GM18508 (cell line): Measurements from ENCODE around the gene FKBP1A.
"Not testable (repeated sequence)": the region's sequence is repeated elsewhere in the genome, so short reads cannot be mapped to it uniquely, and the experiment has no call there.

Experiments used
- ATAC-seq: cut with Tn5 transposase; IDR thresholded peaks from one replicate; pipeline ENCODE4 v1.9.1; 2021; ENCODE audit warnings: moderate number of reproducible peaks; ENCODE audit not compliant: insufficient read depth, unreplicated experiment

The FKBP1A gene

DNA sequence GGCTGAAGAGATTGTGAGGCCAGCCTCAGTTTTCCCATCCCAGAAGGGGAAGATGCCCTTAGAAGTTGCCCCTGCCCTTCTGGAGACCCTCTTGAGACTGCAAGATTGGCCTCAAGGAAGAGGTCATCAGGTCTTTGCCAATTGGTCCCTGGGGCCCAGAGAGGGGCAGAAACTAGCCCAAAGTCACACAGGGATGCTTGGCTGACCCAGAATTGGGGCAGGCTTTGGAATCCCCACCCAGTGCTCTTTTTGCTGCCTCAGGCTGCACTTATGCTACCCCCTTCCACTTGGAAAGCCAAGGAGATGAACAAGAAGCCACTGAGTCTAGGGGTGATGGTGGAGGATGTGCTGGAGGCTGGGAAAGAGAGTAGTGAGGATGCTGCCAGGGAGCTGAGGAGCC, 24.9 kb upstream of the FKBP1A start:
- ATAC-seq = no peak

DNA sequence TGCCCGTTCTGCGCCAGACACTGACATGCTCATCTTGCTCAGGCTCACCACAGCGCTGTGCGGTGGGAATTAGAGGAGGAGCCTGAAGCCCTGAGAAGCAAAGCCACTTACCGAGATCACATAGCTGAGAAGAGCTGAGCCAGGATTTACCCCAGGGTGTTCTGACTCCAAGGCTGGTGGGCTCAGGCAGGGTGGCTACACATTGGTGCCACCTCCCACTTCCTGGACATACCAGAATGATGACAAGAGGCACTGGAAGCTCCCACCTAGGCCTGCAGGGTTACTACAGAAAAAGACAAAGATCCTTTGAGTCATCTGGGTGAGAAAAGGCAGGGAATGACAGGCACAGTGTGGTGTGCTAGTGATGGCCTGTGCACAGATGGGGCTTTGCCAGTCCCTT, 24.4 kb upstream of the FKBP1A start:
- no peak for ATAC-seq

DNA sequence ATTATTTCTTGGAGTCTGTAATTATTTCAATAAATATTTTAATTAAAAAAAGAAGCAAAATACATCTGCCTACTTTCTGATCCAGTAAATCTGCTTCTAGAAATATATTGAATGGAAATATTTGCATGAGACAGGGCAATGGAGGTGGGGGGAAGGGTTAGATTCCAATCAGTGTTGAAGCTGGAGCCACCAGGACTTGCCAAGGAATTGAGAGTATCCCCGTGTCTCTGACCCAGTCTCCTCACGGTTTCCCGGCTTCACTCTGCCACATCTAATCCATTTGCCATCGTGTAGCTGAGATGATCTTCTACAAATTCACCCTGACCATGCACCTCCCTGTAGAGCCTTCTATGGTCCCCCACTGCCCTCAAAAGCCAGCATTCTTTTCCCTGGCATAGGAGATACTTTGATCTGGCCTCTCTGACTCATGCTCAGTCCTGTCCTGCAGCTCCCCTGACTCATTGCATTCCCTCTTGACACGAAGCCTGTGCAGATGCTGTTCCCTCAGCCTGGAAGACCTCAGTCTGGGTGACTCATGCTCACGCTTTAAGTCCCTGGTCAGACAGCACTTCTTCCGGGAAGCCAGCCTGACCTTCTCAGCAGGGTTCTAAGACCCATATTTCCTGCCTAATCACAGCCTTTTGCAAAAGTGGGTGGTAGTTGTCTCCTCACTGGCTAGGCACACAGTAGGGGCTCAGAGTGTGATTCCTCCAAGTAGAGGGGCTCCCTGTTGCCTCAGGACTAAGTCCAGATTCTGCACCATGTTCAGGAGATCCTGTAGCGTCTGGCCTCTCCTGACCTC, 23.0 kb upstream of the FKBP1A start:
- ATAC-seq = no peak

DNA sequence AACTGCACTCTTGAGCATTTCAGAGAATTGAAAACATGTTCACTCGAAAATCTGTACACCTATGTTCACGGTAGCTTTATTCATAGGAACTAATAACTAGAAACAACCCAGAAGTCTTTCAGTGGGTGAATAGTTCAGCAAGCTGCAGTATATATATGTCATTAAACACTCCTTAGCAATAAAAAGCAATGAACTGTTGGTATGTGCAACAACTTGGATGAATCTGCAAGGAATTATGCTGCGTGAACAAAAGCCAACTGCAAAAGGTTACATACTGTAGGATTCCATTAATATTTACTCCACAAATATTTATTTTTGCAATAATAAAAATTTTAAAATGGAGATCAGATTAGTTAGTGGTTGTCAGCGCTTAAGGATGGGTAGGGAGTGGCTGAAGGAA, 22.1 kb upstream of the FKBP1A start:
- no peak for ATAC-seq

DNA sequence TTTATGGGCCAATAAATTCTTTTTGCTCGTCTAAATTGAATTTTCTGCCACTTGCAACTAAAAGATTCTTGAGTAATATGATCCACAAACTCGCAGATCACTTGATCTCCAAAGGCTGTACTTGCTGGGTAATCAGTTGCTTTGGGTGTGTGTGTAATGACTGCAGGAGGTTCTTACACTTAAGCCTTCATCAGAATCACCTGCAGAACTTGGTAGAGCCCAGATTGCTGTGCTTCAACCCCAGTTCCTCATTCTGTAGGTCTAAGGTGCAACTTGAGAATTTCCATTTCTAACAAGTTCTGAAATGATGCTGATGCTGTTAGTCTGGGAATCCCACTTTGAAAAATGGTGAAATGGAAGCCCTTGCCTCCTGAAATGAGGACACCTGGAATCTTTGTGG, 12.9 kb upstream of the FKBP1A start:
- no peak for ATAC-seq

DNA sequence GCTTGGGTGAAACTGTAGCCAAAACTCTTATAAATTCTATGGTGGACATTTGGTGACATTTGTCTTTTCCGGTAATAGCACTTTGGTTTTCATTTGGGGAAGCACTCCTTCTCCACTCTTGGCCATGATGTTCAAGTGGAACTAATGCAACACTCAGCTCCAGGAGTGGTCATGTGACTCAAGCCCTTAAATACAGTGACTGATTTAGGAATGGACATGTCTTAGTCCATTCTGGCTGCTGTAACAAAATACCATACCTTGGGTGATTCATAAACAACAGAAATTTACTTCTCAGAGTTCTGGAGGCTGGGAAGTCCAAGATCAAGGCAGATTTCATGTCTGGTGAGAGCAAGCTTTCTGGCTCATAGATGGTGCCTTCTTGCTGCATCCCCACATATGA, 10.8 kb upstream of the FKBP1A start:
- no peak for ATAC-seq

DNA sequence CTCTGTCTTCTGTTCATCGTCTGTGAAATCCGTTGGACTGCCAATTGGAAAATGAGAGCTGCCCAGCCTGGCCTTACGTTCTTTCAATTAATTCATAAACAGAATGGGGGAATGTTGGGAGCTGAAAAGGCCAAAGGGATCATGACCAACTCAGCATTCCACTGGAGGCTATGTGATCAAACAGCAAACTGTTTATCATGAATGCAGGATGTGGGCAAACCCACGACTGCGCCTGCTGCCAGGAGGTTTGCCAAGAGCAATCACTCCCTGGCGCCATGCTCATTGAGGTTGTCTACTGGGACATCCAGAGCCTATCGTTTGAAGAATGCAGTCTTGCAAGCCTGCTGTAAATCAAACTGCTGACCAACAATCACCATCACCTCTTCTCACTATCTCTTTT, 9.3 kb upstream of the FKBP1A start:
- ATAC-seq = no peak

DNA sequence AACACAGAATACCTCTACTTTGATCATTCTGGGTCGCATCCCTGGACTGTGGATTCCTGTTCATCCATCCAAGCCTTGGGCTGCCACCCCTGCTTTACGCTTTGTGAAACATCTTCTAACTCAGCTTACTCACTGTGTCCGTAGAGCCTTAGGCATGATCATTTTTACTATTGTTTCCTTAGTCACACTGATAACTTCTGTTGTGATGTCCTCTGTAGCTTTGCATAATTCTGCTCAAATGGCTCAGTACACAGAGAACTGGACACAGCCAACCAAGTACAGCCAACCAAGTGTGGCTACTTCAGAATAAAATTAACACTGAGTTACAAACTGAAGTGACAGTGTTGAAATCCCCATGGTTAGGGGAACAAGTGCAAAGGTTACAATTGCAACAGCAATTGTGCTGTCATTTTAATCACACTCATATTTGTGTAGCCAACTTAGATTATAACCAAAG, 8.6 kb upstream of the FKBP1A start:
- ATAC-seq = no peak

DNA sequence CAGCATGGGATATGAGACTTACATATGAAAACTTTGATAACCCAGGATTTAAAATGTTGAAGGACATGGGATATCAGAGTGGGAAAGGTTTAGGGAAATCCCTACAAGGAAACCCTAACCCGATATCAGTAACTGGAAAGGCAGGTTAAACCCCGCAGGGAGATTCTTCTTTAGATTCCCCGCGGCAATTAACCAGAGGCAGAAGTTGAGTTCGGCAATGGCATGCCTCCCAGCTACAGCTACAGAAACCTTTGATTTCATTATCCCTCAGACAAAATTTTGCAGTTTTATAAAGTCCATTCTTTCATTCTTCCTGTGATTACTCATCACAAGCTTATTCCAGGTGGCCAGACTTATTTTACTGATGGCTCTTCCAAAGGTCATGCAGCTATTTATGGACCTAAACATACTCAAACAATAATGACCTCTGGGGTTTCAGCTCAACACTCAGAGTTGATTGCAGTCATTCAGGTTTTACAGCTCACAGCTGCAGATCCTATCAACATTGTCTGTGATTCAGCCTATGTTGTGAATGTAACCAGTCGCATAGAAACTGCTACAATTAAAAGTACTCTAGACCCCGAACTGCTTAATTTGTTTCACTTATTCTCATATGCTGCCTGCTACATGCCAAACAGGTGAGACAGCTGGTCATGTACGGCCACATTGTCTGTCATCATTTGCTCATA, 7.0 kb upstream of the FKBP1A start:
- not testable (repeated sequence) for ATAC-seq

DNA sequence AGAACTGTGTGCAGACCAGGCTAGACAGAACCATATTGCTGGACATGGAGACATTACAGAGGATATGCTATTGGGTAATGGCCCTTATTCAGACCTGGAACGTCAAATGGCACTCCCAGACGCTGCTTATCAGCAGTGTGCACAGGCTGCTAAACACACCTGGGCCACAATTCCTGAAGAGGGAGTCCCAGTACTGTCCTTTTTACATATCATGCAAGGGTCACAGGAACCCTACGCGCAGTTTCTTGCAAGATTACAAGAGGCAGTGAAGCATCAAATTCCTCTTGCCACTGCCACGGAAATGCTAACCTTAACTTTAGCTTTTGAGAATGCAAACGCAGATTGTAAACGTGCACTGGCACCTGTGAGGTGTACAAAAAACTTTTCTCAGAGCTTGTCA, 5.3 kb upstream of the FKBP1A start:
- not testable (repeated sequence) for ATAC-seq

DNA sequence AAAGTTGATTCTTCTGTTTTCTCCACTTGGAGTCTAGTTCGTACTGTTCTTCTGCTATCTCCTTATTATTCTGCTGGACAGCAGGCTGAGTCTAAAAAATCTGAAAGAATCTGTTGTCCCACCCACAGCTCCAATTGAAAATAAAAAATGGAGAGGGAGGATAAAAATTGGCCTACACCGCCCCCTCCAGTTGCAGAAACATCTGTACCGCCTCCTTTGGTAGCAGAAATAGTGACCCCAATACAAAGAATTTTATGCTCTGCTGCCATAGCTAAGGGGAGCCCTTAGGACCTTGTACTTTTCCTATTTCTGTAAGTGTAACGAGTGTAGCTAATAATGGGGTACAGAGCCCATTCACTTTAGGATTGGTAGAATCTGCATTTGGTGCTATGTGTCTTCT, 4.9 kb upstream of the FKBP1A start:
- ATAC-seq = no peak

DNA sequence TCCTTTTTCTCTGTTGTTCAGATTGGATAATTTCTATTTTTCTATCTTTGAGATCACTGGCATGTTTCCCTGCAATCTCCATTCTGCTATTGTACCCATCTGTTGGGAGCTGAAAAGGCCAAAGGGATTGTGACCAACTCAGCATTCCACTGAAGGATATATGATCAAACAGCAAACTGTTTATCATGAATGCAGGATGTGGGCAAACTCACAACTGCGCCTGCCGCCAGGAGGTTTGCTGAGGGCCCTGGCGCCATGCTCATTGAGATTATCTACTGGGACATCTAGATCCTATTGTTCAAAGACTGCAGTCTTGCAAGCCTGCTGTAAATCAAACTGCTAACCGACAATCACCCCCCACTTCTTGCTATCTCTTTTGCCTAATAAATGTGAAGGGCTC, 3.8 kb upstream of the FKBP1A start:
- ATAC-seq = no peak

DNA sequence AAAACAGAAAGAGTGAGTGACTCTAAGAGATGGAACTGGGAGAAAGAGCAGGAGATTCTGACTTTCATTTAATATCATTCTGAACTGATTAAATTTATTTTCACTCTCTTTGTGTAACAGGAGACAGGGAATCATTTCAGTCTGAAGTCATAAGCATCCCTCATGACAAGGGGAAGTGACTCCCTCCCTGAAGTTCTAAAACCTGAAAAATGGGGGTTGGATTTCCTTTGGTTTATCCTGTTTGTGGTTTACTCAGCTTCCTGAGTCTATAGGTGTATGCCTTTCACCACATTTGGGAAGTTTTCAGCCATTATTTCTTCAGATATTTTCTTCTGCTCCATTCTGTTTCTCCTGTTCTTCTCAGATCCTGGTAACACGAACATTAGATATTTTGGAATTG, 3.4 kb upstream of the FKBP1A start:
- ATAC-seq = no peak

DNA sequence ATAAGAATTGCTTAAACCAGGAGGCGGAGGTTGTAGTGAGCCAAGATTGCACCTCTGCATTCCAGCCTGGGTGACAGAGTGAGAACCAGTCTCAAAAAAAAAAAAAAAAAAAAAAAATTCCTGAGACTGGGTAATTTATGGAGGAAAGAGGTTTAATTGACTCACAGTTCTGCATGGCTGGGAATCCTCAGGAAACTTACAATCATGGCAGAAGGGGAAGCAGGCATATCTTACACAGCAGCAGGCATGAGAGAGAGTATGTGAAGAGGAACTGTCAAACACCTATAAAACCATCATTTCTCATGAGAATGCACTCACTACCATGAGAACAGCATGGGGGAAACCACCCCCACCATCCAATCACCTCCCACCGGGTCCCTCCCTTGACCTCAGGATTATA, 1.8 kb upstream of the FKBP1A start:
- ATAC-seq = no peak

DNA sequence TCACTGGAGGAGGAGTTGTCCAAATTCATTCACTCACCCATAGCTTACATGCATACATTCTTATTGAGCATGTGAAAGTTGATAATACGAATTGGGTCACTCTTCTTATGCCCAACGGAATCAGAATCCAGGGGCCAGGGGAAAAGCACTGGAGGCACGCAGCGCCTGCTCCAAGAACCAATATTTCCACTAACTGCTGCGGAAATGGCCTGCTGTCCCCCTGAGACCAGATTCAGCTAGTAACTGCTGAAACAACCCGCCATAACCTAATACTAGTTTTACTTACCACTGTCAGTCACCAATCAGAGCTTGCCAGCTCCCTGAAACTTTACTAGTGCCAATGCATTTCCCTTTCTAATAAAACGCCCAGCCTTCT, 641 bp upstream of the FKBP1A start:
- no peak for ATAC-seq

DNA sequence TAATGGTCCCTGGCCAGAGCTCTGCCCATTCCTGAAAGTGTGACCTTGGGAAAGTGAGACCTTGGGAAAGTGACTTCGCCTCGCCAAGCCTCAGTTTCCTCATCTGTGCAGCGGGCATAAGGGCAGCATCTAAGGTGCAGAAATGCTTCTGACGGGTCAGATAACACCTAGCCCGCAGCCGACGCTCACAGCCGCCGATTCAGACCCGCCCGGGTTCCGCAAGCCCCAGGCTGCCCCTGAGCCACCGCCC, 486 bp downstream of the FKBP1A start:
- no peak for ATAC-seq

DNA sequence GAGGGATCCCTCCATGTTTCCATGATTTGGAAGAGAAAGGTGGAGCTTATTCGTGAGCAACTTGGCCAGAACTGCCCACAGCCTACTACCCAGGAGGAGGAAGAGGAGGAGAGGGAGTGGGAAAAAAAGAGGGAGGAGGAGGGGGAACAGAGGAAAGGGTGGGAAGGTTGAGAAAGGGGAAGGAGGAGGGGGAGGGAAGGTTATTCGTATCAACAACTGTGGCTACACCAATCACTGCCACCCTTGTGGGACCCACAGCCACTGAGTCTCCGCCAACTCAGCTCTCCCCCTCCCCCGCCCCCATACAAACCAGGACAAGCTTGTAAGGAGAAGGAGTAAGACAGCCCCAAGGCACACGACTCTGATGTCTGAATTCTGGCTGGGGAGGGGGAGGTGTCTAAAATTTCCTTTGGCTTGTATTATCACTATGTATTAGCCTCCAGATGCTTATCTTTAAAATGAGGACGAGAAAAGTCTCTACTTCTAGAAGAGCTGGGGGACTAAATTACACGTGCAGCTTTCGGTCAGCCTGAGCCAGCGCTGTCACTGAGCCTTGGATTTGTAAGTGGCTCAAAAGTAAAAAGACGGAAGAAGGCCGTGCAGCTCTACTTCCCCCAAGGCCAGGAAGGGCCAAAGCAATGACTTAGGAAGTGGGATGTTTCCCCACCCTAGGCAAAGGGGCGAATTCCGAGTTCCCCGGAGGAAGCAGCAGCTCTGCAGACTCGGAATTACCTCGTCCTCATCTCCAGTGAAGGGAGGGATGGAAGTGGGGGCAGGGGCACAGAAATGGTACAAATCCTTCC, 1.0 kb downstream of the FKBP1A start:
- no peak for ATAC-seq

DNA sequence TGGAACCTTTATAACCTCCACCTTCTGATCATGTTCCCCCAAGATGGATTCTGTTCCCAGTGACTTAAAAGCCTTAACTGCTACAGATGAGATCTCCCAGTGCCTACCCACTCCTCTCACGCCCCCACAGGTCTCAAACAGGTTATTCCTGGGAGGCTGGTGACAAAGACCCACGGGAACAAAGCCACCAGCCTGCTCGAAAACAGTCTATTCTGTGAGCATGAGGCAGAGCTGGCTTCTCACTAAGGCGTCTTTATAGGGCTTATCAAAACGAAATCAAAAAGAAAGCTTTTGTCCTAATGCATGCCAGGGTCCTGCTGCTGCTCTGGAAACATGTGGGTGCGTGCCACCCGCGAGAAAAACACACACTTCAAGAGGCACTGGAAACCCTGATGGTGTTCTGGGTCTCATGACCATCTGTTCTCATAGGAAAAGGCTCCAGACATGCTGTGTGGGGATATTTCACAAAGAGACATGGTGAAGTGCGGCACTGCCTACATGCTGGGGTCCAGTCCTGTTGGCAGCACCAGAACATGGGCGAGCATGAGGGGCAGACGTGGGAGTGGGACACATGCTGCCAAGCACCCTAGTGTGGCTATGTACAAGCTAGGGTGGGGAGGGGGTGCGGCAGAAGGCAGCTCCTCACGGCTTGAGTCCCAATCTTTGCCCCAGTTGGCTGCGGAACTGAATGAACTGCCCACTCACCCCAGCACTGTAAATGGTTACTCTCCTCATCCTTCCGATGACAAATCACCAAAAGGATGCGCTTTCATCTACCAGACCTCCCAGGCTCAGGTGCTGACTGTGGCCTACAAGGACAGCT, 2.1 kb downstream of the FKBP1A start:
- ATAC-seq = no peak

DNA sequence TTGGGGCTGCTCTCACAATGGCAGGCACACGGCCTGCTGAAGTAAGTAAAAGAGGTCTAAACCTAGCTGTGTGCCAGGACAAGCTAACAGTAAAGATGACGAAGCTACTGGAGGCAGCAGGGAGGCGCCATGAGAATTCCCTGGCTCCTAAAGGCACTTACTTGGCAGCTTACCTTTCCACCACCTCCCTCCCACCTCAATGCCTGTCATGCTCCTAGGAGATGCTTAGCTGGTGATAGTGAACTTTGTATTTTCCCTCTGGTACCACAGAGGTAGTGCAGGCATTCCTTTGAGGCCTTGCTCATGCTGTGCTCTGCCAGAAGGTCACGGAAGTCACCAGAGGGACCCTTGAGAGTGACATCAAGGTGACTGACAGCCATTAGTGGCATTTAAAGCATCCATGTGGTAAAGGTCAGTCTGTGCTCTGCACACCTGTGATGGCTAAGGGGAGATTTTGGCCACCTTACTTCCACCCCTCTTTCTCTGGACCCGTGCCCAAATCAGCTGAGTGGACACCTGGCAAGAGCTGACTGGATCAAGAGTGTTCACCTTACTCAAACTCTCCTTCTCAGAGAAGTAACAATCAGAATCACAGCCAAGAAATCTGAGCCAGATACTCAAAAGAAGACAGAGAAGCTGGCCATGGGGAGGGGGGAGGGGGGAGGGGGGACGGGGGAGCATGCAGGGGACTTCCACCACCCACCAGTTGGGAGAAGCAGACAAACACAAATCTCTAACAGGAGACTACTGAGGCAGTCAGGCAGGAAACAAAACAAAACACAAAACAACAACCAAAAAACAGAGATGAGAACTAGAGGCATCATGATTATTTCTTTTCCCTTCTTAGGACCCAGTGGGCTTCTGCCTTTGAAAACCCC, 2.9 kb downstream of the FKBP1A start:
- ATAC-seq = no peak
